CD4-positive, alpha-beta T cell treated with Interleukin-17A for 1 hour (primary cell): ENCODE measurements around the gene TMEM175.
"Not testable (repeated sequence)": the region's sequence is repeated elsewhere in the genome, so short reads cannot be mapped to it uniquely, and the experiment has no call there.

Source experiments
- DNase-seq: peaks from one replicate; pipeline ENCODE4 v3.0.0-alpha.2; 2020

TMEM175 gene

GRCh38 chr4:993111-994029 lies 61.1 kb downstream of the TMEM175 start, which contains the start of gene SLC26A1:
Gene SLC26A1 (minus strand): TSS chr4:993404. CDS start chr4:991703, 1,701 bp downstream.
- DNase-seq = no peak

GRCh38 chr4:995311-996026 lies 63.2 kb downstream of the TMEM175 start:
- no peak for DNase-seq

- no peak for DNase-seq
Observed at GRCh38 chr4:996030-996996, 64.1 kb downstream of the TMEM175 start.

- no peak for DNase-seq
Observed at GRCh38 chr4:996997-997374, 64.7 kb downstream of the TMEM175 start.

GRCh38 chr4:997375-998071 lies 65.3 kb downstream of the TMEM175 start:
- DNase-seq = no peak

- DNase-seq = no peak
Observed at GRCh38 chr4:998096-998691, 65.9 kb downstream of the TMEM175 start.

- not testable (repeated sequence) for DNase-seq
Observed at GRCh38 chr4:999240-999863, 67.1 kb downstream of the TMEM175 start.

GRCh38 chr4:999882-1000425 lies 67.7 kb downstream of the TMEM175 start:
- DNase-seq = no peak

- no peak for DNase-seq
Observed at GRCh38 chr4:1000686-1001260, 68.5 kb downstream of the TMEM175 start.

GRCh38 chr4:1001561-1002130 lies 69.4 kb downstream of the TMEM175 start:
- DNase-seq = no peak

GRCh38 chr4:1002131-1002630 lies 69.9 kb downstream of the TMEM175 start:
- DNase-seq = no peak

- DNase-seq = no peak
Observed at GRCh38 chr4:1002631-1003251, 70.5 kb downstream of the TMEM175 start.

GRCh38 chr4:1003271-1004070 lies 71.2 kb downstream of the TMEM175 start:
- no peak for DNase-seq

- DNase-seq = no peak
Observed at GRCh38 chr4:1004071-1004418, 71.8 kb downstream of the TMEM175 start.

GRCh38 chr4:1004557-1005485 lies 72.6 kb downstream of the TMEM175 start:
- no peak for DNase-seq

- DNase-seq = no peak
Observed at GRCh38 chr4:1006856-1007255, 74.6 kb downstream of the TMEM175 start.
